Measurements from ENCODE around the gene SSMEM1. TPM values are rescaled to one million over a fixed set of nuclear protein-coding genes. Genes with fewer than 3 reads are reported as not detected.

The SSMEM1 gene
- total RNA-seq, 4 donors from 2014 or later: not detected

DNA sequence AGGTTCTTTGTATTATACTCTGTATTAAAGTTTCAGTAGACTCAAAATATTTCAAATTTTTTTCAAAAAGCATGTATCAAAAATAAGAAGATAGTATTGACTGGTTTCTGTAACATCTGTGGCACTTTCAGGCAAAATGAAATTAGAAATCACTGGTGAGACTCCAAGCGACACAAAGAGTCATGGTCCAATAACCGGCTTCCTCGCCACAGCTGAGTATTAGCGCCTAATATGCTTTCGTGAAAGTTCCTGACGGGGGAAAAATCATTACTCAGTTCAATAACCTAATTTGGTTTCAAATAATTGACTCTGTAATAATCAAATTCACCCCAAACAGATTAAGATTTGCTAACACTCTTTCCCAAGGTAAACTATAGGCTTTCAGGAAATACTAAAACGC lies 15.9 kb upstream of the SSMEM1 start:
- Histone ChIP-seq H3K4me1 (no peaks in the 10 kb centered on the region), H3K9me3 (no peaks in the 10 kb centered on the region), H3K27me3 (no peaks in the 10 kb centered on the region), H3K36me3 (peaks cover 0 to 32% of the 10 kb centered on the region in 2 donors), H3K27ac (no peak overlapping the region), H3K4me3 (no peak overlapping the region)
- in situ Hi-C loops (cut with MboI; ENCODE audit: low sequenced_read_pairs in 4 of 4) (no loop called here), intact Hi-C loops (cut with DNase I; ENCODE audit: low total_unique reads) (no loop called here)
- ATAC-seq (no peak), DNase-seq (no peak)
- TF ChIP-seq POLR2A (IDR thresholded peaks at IDR 0.05): no peak
- TF ChIP-seq, protein P1, sequence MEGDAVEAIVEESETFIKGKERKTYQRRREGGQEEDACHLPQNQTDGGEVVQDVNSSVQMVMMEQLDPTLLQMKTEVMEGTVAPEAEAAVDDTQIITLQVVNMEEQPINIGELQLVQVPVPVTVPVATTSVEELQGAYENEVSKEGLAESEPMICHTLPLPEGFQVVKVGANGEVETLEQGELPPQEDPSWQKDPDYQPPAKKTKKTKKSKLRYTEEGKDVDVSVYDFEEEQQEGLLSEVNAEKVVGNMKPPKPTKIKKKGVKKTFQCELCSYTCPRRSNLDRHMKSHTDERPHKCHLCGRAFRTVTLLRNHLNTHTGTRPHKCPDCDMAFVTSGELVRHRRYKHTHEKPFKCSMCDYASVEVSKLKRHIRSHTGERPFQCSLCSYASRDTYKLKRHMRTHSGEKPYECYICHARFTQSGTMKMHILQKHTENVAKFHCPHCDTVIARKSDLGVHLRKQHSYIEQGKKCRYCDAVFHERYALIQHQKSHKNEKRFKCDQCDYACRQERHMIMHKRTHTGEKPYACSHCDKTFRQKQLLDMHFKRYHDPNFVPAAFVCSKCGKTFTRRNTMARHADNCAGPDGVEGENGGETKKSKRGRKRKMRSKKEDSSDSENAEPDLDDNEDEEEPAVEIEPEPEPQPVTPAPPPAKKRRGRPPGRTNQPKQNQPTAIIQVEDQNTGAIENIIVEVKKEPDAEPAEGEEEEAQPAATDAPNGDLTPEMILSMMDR (IDR thresholded peaks at IDR 0.05 in 4 of 5, conservative IDR thresholded peaks at IDR 0.05 in 1 of 5): no peak

DNA sequence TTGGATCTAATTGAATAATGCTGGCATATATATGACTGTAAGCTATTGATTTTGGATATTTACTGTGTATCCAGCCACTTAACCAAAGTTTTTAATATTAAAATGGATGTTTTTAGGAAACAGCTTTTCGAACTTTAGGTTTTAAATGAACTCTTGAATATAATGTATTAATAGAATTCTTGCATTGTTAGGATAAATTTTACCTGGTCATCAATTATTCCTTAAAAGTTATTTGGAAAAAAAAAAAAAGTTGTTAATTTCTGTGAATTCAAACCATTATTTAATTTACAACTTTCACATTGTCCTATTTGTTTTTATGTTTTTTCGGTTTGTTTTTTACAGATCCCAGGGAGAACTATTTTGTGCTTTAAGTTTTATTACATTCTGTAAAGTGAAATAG lies 12.3 kb upstream of the SSMEM1 start:
- intact Hi-C loops (cut with DNase I; ENCODE audit: low total_unique reads) (no loop called here), in situ Hi-C loops (cut with MboI; ENCODE audit: low sequenced_read_pairs in 4 of 4) (no loop called here)
- no peaks in the 10 kb centered on the region for H3K4me1 ChIP-seq
- DNase-seq: no peak
- H3K4me3 ChIP-seq: no peak overlapping the region
- TF ChIP-seq, protein P1 (IDR thresholded peaks at IDR 0.05 in 4 of 5, conservative IDR thresholded peaks at IDR 0.05 in 1 of 5): no peak
- no peak for TF ChIP-seq POLR2A (IDR thresholded peaks at IDR 0.05)
- no peak overlapping the region for H3K27ac ChIP-seq
- no peak for ATAC-seq
- H3K9me3 ChIP-seq: no peaks in the 10 kb centered on the region
- peaks cover 0 to 65% of the 10 kb centered on the region in 2 donors for H3K36me3 ChIP-seq
- no peaks in the 10 kb centered on the region for H3K27me3 ChIP-seq

DNA sequence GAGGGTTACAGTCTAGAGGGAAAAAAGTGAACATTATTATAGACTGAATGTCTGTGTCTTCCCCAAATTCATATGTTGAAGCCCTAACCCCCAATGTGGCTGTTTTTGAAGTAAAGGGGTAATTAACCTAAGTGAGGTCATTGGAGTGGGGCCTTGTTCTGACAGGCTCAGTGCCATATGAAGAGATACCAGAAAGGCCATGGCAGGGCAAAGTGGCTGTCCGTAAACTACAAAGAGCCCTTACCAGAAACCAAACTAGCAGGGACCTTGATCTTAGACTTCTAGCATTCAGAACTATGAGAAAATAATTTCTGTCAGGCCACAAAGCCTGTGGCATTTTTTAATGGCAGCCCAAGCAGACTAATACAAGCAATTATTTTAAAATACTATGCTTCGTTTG lies 11.2 kb upstream of the SSMEM1 start:
- no peak overlapping the region for H3K27ac ChIP-seq
- ATAC-seq (no peak), DNase-seq (no peak)
- H3K9me3 ChIP-seq: no peaks in the 10 kb centered on the region
- intact Hi-C loops (cut with DNase I; ENCODE audit: low total_unique reads): no loop called here
- no peaks in the 10 kb centered on the region for H3K4me1 ChIP-seq
- no peaks in the 10 kb centered on the region for H3K27me3 ChIP-seq
- no peak overlapping the region for H3K4me3 ChIP-seq
- H3K36me3 ChIP-seq: peaks cover 0 to 71% of the 10 kb centered on the region in 2 donors
- in situ Hi-C loops (cut with MboI; ENCODE audit: low sequenced_read_pairs in 4 of 4): no loop called here
- TF ChIP-seq, protein P1 (IDR thresholded peaks at IDR 0.05 in 4 of 5, conservative IDR thresholded peaks at IDR 0.05 in 1 of 5): no peak
- no peak for TF ChIP-seq POLR2A (IDR thresholded peaks at IDR 0.05)

DNA sequence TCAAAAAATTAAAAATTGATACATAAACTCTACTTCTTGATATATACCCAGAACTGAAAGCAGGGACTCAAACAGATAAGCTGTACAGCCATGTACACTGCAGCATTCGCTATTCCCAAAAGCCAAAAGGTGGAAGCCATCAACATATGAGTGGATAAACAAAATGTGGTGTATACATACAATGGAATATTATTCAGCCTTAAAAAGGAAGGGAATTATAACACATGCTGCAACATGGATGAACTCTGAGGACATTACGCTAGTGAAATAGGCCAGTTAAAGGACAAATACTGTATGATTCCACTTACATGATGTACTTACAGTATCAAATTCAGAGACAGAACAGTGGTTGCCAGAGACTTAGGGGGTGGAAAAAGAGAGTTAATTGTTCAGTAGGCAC lies 10.6 kb upstream of the SSMEM1 start:
- no peaks in the 10 kb centered on the region for H3K4me1 ChIP-seq
- in situ Hi-C loops (cut with MboI; ENCODE audit: low sequenced_read_pairs in 4 of 4): no loop called here
- DNase-seq (no peak), ATAC-seq (no peak)
- intact Hi-C loops (cut with DNase I; ENCODE audit: low total_unique reads): no loop called here
- H3K27ac ChIP-seq: no peak overlapping the region
- H3K4me3 ChIP-seq: no peak overlapping the region
- no peaks in the 10 kb centered on the region for H3K27me3 ChIP-seq
- H3K36me3 ChIP-seq: peaks cover 0 to 73% of the 10 kb centered on the region in 2 donors
- H3K9me3 ChIP-seq: no peaks in the 10 kb centered on the region
- no peak for TF ChIP-seq POLR2A (IDR thresholded peaks at IDR 0.05)
- TF ChIP-seq, protein P1 (IDR thresholded peaks at IDR 0.05 in 4 of 5, conservative IDR thresholded peaks at IDR 0.05 in 1 of 5): no peak

DNA sequence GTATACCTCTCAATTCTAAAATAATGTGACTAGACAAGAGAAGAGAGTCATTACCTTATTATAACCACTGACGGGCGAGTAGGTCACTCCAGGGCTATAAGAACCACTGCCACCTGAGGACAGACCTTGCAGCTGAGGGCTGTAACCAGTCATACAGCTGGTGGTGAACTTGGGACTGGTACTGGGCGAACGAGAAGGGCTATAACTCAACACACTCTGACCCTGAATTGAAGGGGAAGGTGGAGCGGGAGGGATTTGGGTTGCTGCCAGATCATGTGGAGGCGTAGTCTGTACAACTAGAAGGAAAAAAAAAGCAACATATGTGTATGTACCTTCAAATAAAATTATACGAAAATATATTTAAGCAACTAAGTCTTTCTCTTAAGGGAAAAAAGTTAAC lies 5.9 kb upstream of the SSMEM1 start:
- no peak for ATAC-seq
- in situ Hi-C loops (cut with MboI; ENCODE audit: low sequenced_read_pairs in 4 of 4): no loop called here

More for the DNA sequence above, 5.9 kb upstream of the SSMEM1 start:
- H3K36me3 ChIP-seq: peaks cover 0 to 64% of the 10 kb centered on the region in 2 donors
- no peak overlapping the region for H3K4me3 ChIP-seq
- H3K27me3 ChIP-seq: no peaks in the 10 kb centered on the region
- no peak for DNase-seq
- H3K9me3 ChIP-seq: no peaks in the 10 kb centered on the region
- TF ChIP-seq, protein P1 (IDR thresholded peaks at IDR 0.05 in 4 of 5, conservative IDR thresholded peaks at IDR 0.05 in 1 of 5): no peak
- TF ChIP-seq POLR2A (IDR thresholded peaks at IDR 0.05): no peak
- intact Hi-C loops (cut with DNase I; ENCODE audit: low total_unique reads): no loop called here
- peaks cover 4% of the 10 kb centered on the region in 2 donors for H3K4me1 ChIP-seq
- H3K27ac ChIP-seq: no peak overlapping the region

All from gastrocnemius medialis (tissue), 4 donors.